Naive B cell (primary cell): ENCODE data around the gene CEP104. TPM values are rescaled to one million over a fixed set of nuclear protein-coding genes. Genes with fewer than 3 reads are reported as not detected.

ENCODE experiments used
- ATAC-seq, 2 donors: fragments of 150-1000 bp; cut with Tn5 transposase; 2 replicates each; pipeline ENCODE4 v1.10.0; 2021; ENCODE audit warnings: low read depth in 2 of 2, mild to moderate bottlenecking in 2 of 2, moderate library complexity in 2 of 2
- DNase-seq: peaks from one replicate; pipeline ENCODE4 v3.0.0; 2022
- H3K27ac Mint-ChIP-seq, 6 donors: one replicate each; pipeline ENCODE4 v1.8.0; 2020 to 2022; ENCODE audit warnings: mild to moderate bottlenecking in 6 of 6, mixed read lengths in 6 of 6, moderate library complexity in 5 of 6, inconsistent platforms in 2 of 6
- H3K27me3 Mint-ChIP-seq, 3 donors: one replicate each; pipeline ENCODE4 v1.8.0; 2021 to 2022; ENCODE audit warnings: mixed read lengths in 3 of 3, mild to moderate bottlenecking in 1 of 3
- H3K36me3 Mint-ChIP-seq, 2 donors: one replicate each; pipeline ENCODE4 v1.8.0; 2020 to 2022; ENCODE audit warnings: mixed read lengths in 2 of 2, inconsistent platforms in 1 of 2, mild to moderate bottlenecking in 1 of 2
- H3K4me1 Mint-ChIP-seq, 3 donors: one replicate each; pipeline ENCODE4 v1.8.0; 2020 to 2022; ENCODE audit warnings: mixed read lengths in 3 of 3, inconsistent platforms in 1 of 3, mild to moderate bottlenecking in 1 of 3, moderate library complexity in 1 of 3
- H3K4me3 Mint-ChIP-seq, 8 donors: one replicate each; pipeline ENCODE4 v1.8.0; 2020 to 2022; ENCODE audit warnings: mild to moderate bottlenecking in 8 of 8, mixed read lengths in 8 of 8, moderate library complexity in 8 of 8, inconsistent platforms in 2 of 8
- H3K9me3 Mint-ChIP-seq, 7 donors: one replicate each; pipeline ENCODE4 v1.8.0; 2020 to 2022; ENCODE audit warnings: mixed read lengths in 7 of 7, mild to moderate bottlenecking in 5 of 7, inconsistent platforms in 2 of 7, moderate library complexity in 1 of 7
- polyA plus RNA-seq, 6 donors: library from polyadenylated mRNA; unstranded; fragments of 300-500 nt; fragmentation: Illumina TruSeq; gene quantifications; one replicate each; pipeline ENCODE4 v1.2.3, GENCODE V29; 2021; ENCODE audit warnings: low read depth in 6 of 6

The CEP104 gene
- polyA plus RNA-seq, 6 donors from 2014 or later = 8.1 to 34.6 (median 17.5) TPM

DNA sequence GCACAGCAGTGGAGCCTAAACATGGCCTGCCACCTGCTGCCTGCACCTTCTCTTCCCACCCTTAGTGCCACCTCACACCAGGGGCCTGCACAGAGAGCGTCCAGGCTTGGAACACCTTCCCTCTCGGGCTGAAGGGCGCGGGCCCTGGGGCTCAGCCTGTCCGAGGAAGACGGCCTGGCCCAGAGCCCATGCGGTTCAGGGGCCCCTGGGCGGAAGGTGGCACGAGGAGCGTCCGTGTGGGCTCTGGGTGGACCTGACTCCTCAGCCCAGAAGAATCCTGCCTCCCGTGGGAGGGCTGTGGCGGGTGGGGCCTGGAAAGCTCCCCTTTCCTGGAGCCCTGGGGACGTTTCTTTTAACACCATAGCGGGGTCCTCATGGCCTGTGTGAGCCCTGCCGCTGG lies 19.7 kb upstream of the CEP104 start:
- Mint-ChIP-seq H3K27ac (no peak overlapping the region), H3K36me3 (peaks cover 23 to 29% of the 10 kb centered on the region in 2 donors), H3K4me3 (no peak overlapping the region), H3K27me3 (no peaks in the 10 kb centered on the region), H3K9me3 (peaks cover 3 to 6% (median 4%) of the 10 kb centered on the region in 7 donors), H3K4me1 (no peaks in the 10 kb centered on the region)
- DNase-seq (no peak), ATAC-seq (no peak)

DNA sequence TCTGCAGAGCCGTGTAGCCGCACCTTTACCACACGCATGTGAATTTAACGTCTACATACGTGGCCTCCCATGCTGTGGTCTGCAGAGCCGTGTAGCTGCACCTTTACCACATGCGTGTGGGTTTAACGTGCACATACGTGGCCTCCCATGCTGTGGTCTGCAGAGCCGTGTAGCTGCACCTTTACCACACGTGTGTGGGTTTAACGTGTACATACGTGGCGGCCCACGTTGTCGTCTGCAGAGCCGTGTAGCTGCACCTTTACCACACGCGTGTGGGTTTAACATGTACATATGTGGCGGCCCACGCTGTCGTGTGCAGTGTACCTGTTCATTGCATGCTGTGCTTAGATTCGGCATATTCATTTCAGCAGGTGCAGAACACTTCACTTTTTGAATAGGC lies 17.7 kb upstream of the CEP104 start:
- H3K4me1 Mint-ChIP-seq = peaks cover 0 to 4% (median 0%) of the 10 kb centered on the region in 3 donors
- peaks cover 3 to 6% (median 4%) of the 10 kb centered on the region in 7 donors for H3K9me3 Mint-ChIP-seq
- H3K4me3 Mint-ChIP-seq = no peak overlapping the region
- H3K27me3 Mint-ChIP-seq = no peaks in the 10 kb centered on the region
- DNase-seq (no peak), ATAC-seq (no peak)
- H3K27ac Mint-ChIP-seq = no peak overlapping the region
- H3K36me3 Mint-ChIP-seq = peaks cover 28 to 29% of the 10 kb centered on the region in 2 donors

DNA sequence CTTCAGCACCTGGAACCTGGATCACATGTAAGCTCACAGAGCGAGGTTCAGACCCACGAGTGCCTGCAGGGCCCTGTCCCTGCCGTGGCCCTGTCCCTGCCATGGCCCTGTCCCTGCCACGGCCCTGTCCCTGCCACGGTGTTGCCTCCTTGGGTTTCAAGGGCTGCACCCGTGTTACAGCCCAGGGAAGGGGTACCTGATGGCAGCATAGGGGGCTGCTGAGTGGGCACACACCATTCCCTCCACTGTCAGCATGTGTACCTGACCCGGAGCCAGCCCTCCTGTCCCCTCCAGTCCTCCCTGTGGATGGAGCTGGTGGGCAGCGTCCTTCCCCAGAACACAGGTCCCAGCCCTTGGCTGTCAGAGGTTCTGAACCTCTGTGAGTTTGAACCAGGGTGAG lies 15.5 kb upstream of the CEP104 start:
- Mint-ChIP-seq H3K27me3 (no peaks in the 10 kb centered on the region), H3K4me1 (peaks cover 1 to 9% (median 6%) of the 10 kb centered on the region in 3 donors), H3K9me3 (peaks cover 0 to 4% (median 0%) of the 10 kb centered on the region in 7 donors), H3K4me3 (no peak overlapping the region), H3K27ac (no peak overlapping the region), H3K36me3 (peaks cover 14 to 24% of the 10 kb centered on the region in 2 donors)
- DNase-seq (no peak), ATAC-seq (no peak)

DNA sequence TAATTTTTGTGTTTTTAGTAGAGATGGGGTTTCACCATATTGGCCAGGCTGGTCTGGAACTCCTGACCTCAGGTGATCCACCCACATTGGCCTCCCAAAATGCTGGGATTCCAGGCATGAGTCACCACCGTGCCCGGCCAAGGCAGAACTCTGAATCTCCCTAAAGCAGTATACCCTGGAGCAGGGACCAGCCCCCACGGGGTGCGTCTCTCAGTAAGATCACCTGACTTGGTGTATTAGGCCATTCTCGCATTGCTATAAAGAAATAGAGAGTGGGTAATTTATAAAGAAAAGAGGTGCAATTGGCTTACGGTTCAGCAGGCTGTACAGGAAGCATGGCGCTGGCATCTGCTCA lies 14.4 kb upstream of the CEP104 start:
- no peak overlapping the region for H3K27ac Mint-ChIP-seq
- ATAC-seq (no peak), DNase-seq (no peak)
- H3K27me3 Mint-ChIP-seq = no peaks in the 10 kb centered on the region
- peaks cover 0 to 4% (median 0%) of the 10 kb centered on the region in 7 donors for H3K9me3 Mint-ChIP-seq
- peaks cover 1 to 9% (median 6%) of the 10 kb centered on the region in 3 donors for H3K4me1 Mint-ChIP-seq
- peaks cover 19 to 24% of the 10 kb centered on the region in 2 donors for H3K36me3 Mint-ChIP-seq
- H3K4me3 Mint-ChIP-seq = no peak overlapping the region

DNA sequence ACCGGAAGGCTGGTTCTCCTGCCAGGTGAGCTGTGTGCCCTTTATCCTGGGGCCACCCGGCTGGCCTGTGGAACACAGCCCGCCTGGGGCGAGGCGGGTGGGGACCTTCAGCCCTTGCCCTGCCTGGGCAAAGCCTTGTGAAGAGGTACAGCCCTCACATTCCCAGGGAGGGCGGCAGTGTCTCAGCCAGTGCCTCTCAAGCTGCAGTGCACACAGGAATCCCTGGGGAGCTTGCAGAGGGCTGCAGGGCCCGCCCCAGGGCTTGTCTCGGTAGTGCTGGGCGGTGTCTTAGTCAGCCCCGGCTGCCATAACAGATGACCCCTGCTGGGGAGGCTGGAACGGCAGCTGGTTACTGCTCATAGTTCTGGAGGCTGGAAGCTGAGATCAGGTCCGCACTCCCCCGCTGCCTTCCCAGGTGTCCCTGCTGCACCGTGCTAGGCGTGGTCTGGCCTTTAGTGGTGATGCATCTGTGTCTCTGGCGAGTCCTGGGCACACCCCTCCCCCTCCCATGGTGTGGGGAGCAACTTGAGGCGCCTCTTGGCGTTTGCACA lies 12.8 kb upstream of the CEP104 start:
- DNase-seq (no peak), ATAC-seq (no peak)
- H3K27me3 Mint-ChIP-seq = no peaks in the 10 kb centered on the region
- peaks cover 4 to 24% of the 10 kb centered on the region in 2 donors for H3K36me3 Mint-ChIP-seq
- H3K9me3 Mint-ChIP-seq = peaks cover 0 to 4% (median 0%) of the 10 kb centered on the region in 7 donors
- H3K4me1 Mint-ChIP-seq = peaks cover 1 to 13% (median 6%) of the 10 kb centered on the region in 3 donors
- no peak overlapping the region for H3K27ac Mint-ChIP-seq
- H3K4me3 Mint-ChIP-seq = no peak overlapping the region

DNA sequence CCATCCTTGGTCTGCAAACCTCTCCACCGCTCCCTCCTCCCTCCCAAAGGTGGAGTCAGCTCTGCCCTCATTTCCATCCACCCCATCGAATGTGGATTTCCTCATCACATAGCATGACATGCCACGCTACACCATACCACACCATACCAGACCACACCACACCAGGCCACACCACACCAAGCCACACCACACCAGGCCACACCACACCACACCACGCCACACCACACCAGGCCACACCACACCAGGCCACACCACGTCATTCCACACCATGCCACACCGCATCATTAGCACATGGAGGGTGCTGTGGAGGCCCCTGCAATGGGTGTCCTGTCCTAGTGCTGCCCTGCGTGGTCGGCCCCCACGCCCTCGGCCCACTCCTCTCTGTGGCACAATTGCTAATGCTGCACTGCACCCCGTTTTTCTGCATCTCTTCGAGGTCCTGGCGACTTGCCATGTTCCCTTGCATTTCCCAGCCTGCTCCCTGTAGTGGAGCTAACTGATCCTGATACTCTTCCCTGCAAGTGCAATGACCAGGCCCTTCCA lies 11.5 kb upstream of the CEP104 start:
- Mint-ChIP-seq H3K27me3 (no peaks in the 10 kb centered on the region), H3K4me3 (peak overlapping the region in 2 of 8 donors; percentile 35 to 67), H3K36me3 (peaks cover 4 to 24% of the 10 kb centered on the region in 2 donors), H3K27ac (peak overlapping the region in 2 of 6 donors; percentile 36 to 88), H3K9me3 (peaks cover 0 to 4% (median 0%) of the 10 kb centered on the region in 7 donors), H3K4me1 (peaks cover 1 to 14% (median 6%) of the 10 kb centered on the region in 3 donors)
- no peak for ATAC-seq
- DNase-seq = no peak

DNA sequence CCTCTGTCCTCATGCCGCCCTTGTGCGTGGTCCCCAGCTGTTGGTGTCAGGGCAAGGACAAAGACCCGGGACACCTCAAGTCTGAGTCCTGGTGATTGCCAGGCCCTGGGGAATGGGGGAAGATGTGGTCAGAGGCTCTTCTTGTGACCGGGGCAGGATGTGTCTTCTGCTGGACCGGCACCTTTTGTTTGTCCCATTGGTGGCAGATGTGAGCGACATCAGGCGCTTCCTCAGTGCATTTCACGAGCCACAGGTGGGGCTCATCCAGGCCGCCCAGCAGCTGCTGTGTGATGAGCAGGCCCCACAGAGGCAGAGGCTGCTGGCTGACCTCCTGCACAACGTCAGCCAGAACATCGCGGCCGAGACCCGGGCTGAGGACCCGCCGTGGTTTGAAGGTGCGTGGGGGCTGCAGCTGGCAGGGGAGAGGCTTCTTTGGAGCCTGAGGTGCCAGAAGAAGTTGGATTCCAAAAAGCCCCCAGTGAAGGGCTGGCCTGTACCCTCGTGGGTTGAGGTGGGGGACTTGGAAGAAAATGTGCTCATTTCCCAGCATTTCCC lies 8.7 kb upstream of the CEP104 start:
- Mint-ChIP-seq H3K4me3 (no peak overlapping the region), H3K27me3 (no peaks in the 10 kb centered on the region), H3K36me3 (peaks cover 4 to 24% of the 10 kb centered on the region in 2 donors), H3K9me3 (peaks cover 0 to 4% (median 0%) of the 10 kb centered on the region in 7 donors), H3K27ac (no peak overlapping the region), H3K4me1 (peaks cover 4 to 15% (median 6%) of the 10 kb centered on the region in 3 donors)
- ATAC-seq (no peak), DNase-seq (no peak)

DNA sequence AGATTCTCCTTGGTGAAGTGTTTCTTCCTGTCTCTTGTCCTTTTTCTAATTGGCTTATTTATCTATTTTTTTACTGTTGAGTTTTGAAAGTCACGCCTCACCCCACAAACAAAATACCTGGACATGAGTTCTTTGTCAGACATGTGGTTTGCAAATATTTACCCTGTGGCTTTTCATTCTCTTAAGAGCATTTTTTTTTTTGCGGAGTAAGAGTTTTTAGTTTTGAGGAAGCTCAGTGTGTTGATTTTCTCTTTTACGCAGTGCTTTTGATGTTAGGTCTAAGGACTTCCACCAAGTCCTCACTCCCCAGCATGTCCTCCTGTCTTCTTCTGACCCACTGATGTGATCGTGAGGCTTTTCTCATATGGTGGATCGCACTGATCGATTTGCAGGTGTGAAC lies 7.9 kb upstream of the CEP104 start:
- Mint-ChIP-seq H3K9me3 (peaks cover 0 to 4% (median 0%) of the 10 kb centered on the region in 7 donors), H3K4me3 (no peak overlapping the region), H3K27me3 (no peaks in the 10 kb centered on the region), H3K36me3 (peaks cover 4 to 17% of the 10 kb centered on the region in 2 donors), H3K27ac (peak overlapping the region in 1 of 6 donors; percentile 3), H3K4me1 (peaks cover 4 to 12% (median 6%) of the 10 kb centered on the region in 3 donors)
- DNase-seq (no peak), ATAC-seq (no peak)

DNA sequence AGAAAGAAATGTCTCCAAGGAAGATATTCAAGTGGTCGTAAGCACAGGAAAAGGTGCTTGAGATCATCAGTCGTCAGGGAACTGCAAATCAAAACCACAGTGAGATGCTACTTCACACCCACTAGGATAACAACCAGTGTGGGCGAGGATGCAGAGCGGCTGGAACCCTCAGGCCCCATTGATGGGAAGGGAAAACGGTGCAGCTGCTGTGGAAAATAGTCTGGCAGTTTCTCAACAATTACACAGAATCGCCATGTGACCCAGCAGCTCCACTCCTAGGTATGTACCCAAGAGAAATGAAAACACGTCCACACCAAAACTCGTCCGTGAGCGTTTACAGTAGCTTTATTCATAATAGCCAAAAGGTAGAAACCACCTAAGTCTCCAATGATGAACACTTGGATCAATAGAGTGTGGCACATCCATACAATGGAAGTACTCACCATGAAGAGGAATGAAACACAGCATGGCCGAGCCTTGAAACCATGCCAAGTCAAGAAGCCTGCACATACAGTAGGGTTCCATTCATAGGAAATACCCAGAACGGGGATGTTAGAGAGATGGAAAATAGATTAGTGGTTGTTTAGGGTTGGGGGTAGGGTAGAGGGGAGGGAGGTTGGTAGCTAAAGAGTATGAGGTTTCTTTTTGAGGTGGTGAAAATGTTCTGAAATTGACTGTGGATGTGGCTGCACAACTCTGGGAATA lies 6.4 kb upstream of the CEP104 start:
- Mint-ChIP-seq H3K4me1 (peaks cover 0 to 15% (median 10%) of the 10 kb centered on the region in 3 donors), H3K27me3 (no peaks in the 10 kb centered on the region), H3K4me3 (no peak overlapping the region), H3K36me3 (peaks cover 4 to 10% of the 10 kb centered on the region in 2 donors), H3K9me3 (peaks cover 0 to under 1% (median 0%) of the 10 kb centered on the region in 7 donors), H3K27ac (no peak overlapping the region)
- ATAC-seq (no peak), DNase-seq (no peak)

DNA sequence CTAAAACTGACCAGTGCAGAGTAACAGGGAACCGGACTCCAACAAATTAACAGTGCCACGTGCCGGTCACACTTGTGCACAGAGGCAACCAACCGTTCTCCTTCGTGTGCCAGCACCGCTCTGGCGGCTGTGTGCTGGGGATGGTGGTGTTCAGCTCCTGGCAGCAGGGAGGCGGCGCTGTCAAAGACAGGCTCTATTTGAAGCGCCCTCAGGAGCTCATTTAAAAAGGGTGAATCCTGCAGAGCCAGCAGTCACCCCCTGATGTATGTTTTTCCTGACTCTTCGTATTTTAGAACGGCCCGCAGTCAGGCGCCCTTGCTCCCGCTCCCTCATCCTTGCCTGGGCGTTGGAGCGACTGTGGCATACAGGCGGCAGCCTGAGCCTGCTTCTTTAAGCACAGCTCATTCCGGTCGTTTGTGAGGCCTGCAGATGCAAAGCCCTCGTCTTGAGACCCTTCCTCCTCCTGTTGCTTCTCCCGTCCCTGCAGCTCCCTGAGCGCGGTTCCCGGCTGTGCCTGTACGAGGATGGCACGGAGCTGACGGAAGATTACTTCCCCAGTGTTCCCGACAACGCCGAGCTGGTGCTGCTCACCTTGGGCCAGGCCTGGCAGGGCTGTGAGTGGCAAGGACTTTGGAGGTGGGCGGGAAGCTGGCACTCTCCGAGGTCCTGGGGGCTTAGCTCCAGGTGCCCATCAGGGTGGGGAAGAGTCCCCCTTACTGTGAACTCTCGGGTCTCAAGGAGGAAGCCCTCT lies 1.4 kb upstream of the CEP104 start:
- ATAC-seq (no peak), DNase-seq (no peak)
- peak overlapping the region; percentile 94 to 99 (median 98) for H3K4me3 Mint-ChIP-seq
- H3K9me3 Mint-ChIP-seq = no peaks in the 10 kb centered on the region
- H3K27ac Mint-ChIP-seq = peak overlapping the region in 2 of 6 donors; percentile 57 to 79
- peaks cover 18 to 34% (median 23%) of the 10 kb centered on the region in 3 donors for H3K4me1 Mint-ChIP-seq
- no peaks in the 10 kb centered on the region for H3K36me3 Mint-ChIP-seq
- no peaks in the 10 kb centered on the region for H3K27me3 Mint-ChIP-seq

DNA sequence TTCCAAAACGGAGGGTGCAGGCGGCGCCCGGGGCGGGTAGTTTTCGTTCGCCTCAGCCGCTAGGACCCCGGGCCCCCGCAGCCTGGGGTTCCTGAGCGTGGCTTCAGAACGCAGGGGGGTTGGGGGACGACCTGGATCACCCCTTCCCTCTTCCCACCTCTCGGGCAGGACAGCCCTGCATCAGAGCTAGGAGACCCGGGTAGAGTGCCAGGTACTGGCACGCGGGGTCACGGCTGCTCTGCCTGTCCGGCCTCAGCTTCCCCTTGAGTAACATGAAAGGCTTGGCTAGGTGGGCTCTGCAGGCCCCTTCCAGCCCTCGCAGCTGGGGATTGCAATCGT lies 749 bp upstream of the CEP104 start:
- Mint-ChIP-seq H3K36me3 (no peaks in the 10 kb centered on the region), H3K4me3 (peak overlapping the region; percentile 94 to 99 (median 98)), H3K4me1 (peaks cover 18 to 40% (median 23%) of the 10 kb centered on the region in 3 donors), H3K9me3 (no peaks in the 10 kb centered on the region), H3K27me3 (no peaks in the 10 kb centered on the region), H3K27ac (peak overlapping the region in 2 of 6 donors; percentile 82 to 92)
- ATAC-seq (no peak), DNase-seq (no peak)

DNA sequence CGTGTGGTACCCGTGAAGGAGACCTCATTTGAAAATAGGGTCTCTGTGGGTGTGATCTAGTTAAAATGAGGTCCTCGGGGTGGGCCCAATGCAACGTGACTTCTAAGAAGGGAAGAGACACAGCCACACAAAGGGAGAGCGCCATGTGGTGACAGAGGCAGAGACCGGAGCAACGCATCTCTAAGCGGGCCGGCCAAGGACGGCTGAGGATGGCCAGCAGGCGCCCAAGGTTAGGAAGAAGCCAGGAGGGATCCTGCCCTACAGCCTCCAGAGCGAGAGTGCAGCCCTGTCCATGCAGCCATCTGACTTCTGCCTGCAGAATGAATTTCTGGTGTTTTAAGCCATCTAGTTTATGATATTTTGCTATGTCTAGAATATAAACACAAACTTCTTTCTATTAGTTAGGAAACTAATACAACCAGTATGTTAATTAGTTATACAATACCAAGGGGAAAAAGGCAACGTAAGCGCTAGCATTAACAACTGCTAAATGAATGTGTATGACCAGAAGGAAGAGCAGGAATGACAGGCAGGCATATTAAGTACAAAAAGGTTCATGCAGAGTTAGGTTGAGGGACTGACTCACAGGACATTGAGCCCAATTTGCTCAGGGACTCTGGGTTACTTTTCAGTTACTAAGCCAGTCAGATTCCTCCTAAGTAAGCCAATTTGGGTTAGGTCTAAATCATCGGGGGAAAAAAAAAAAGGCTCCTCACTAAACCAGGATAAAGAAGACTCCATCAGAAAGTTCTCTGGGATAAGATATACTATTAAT lies 4.1 kb downstream of the CEP104 start:
- ATAC-seq (no peak), DNase-seq (no peak)
- no peaks in the 10 kb centered on the region for H3K27me3 Mint-ChIP-seq
- H3K36me3 Mint-ChIP-seq = peaks cover 3 to 4% of the 10 kb centered on the region in 2 donors
- H3K4me1 Mint-ChIP-seq = peaks cover 10 to 27% (median 23%) of the 10 kb centered on the region in 3 donors
- H3K4me3 Mint-ChIP-seq = peak overlapping the region in 1 of 8 donors; percentile 70
- H3K9me3 Mint-ChIP-seq = no peaks in the 10 kb centered on the region
- H3K27ac Mint-ChIP-seq = peak overlapping the region in 2 of 6 donors; percentile 4 to 44
